SK-N-SH treated with all-trans-retinoic acid at 6 μM for 48 hours (cell line): Measurements from ENCODE around the gene KRTAP4-5.
"Not testable (repeated sequence)": the region's sequence is repeated elsewhere in the genome, so short reads cannot be mapped to it uniquely, and the experiment has no call there.

Source experiments
- ATAC-seq: fragments of 200-7000 bp; cut with Tn5 transposase; 3 replicates; pipeline ENCODE4 v1.9.1; 2020; ENCODE audit warnings: mild to moderate bottlenecking, moderate library complexity
- ARNTL ChIP-seq: fragments of 450-650 bp; formaldehyde crosslinking; IDR thresholded peaks from 2 replicates; pipeline ENCODE4 v1.5.0; 2020; ENCODE audit warnings: low read depth, mild to moderate bottlenecking, moderate library complexity, borderline replicate concordance
- BACH2 ChIP-seq: fragments of 250-450 bp; sonication (Bioruptor Pico); IDR thresholded peaks from 2 replicates; pipeline ENCODE4 v1.9.0; 2021; ENCODE audit warnings: mild to moderate bottlenecking, borderline replicate concordance
- CSDC2 ChIP-seq: fragments of 250-450 bp; sonication (Bioruptor Pico); IDR thresholded peaks from 2 replicates; pipeline ENCODE4 v1.5.0; 2020; ENCODE audit warnings: mild to moderate bottlenecking, moderate library complexity
- ESRRG ChIP-seq: fragments of 250-450 bp; sonication (Bioruptor Pico); IDR thresholded peaks from 2 replicates; pipeline ENCODE4 v1.6.1; 2021; ENCODE audit warnings: mild to moderate bottlenecking
- OSR1 ChIP-seq: fragments of 250-450 bp; sonication (Bioruptor Pico); IDR thresholded peaks from 2 replicates; pipeline ENCODE4 v1.8.0; 2022; ENCODE audit warnings: moderate library complexity, mild to moderate bottlenecking, inconsistent platforms
- RARB ChIP-seq: fragments of 250-450 bp; sonication (Bioruptor Pico); IDR thresholded peaks from 2 replicates; pipeline ENCODE4 v1.8.0; 2021; ENCODE audit warnings: mild to moderate bottlenecking, moderate library complexity
- SNAI2 ChIP-seq: fragments of 250-450 bp; sonication (Bioruptor Pico); IDR thresholded peaks from 2 replicates; pipeline ENCODE4 v1.5.0; 2020; ENCODE audit warnings: mild to moderate bottlenecking, moderate library complexity
- TCF4 ChIP-seq: fragments of 250-450 bp; sonication (Bioruptor Pico); IDR thresholded peaks from 2 replicates; pipeline ENCODE4 v1.8.0; 2021; ENCODE audit warnings: mild to moderate bottlenecking, moderate library complexity, borderline replicate concordance
- TOX ChIP-seq: fragments of 250-450 bp; sonication (Bioruptor Pico); IDR thresholded peaks from 2 replicates; pipeline ENCODE4 v1.8.0; 2021; ENCODE audit warnings: mild to moderate bottlenecking, moderate library complexity, borderline replicate concordance
- ZC3H10 ChIP-seq: fragments of 250-450 bp; sonication (Bioruptor Pico); IDR thresholded peaks from 2 replicates; pipeline ENCODE4 v1.5.1; 2021; ENCODE audit warnings: mild to moderate bottlenecking, moderate library complexity
- ZFP3 ChIP-seq: fragments of 250-450 bp; sonication (Bioruptor Pico); IDR thresholded peaks from 2 replicates; pipeline ENCODE4 v1.5.0; 2020; ENCODE audit warnings: mild to moderate bottlenecking, moderate library complexity
- ZFP30 ChIP-seq: fragments of 450-650 bp; formaldehyde crosslinking; IDR thresholded peaks from 2 replicates; pipeline ENCODE4 v1.5.0; 2022; ENCODE audit warnings: mild to moderate bottlenecking, moderate library complexity
- ZNF565 ChIP-seq: fragments of 450-650 bp; formaldehyde crosslinking; conservative IDR thresholded peaks from 2 replicates; pipeline ENCODE4 v1.5.0; 2020; ENCODE audit warnings: low read depth, mild to moderate bottlenecking, moderate library complexity
- ZNF70 ChIP-seq: fragments of 450-650 bp; formaldehyde crosslinking; IDR thresholded peaks from 2 replicates; pipeline ENCODE4 v1.5.0; 2020; ENCODE audit warnings: mild to moderate bottlenecking, moderate library complexity
- ZNF8 ChIP-seq: fragments of 450-650 bp; formaldehyde crosslinking; IDR thresholded peaks from 2 replicates; pipeline ENCODE4 v1.5.0; 2020; ENCODE audit warnings: mild to moderate bottlenecking, moderate library complexity
- TF ChIP-seq, protein P1 (sequence below): fragments of 250-450 bp; sonication (Bioruptor Pico); IDR thresholded peaks from 2 replicates; pipeline ENCODE4 v1.8.0; 2021; ENCODE audit warnings: low read depth, mild to moderate bottlenecking, moderate library complexity, borderline replicate concordance
- TF ChIP-seq, protein P2 (sequence below): fragments of 250-450 bp; sonication (Bioruptor Pico); IDR thresholded peaks from 2 replicates; pipeline ENCODE4 v1.5.1; 2021; ENCODE audit warnings: mild to moderate bottlenecking, moderate library complexity
- TF ChIP-seq, protein P3 (sequence below): fragments of 250-450 bp; sonication (Bioruptor Pico); IDR thresholded peaks from 2 replicates; pipeline ENCODE4 v1.5.1; 2020; ENCODE audit warnings: low read depth, mild to moderate bottlenecking, moderate library complexity
- TF ChIP-seq, protein P4 (sequence below): fragments of 250-450 bp; sonication (Bioruptor Pico); IDR thresholded peaks from 2 replicates; pipeline ENCODE4 v1.8.0; 2020; ENCODE audit warnings: mild to moderate bottlenecking, moderate library complexity, borderline replicate concordance
- TF ChIP-seq, protein P5 (sequence below): fragments of 250-450 bp; sonication (Bioruptor Pico); IDR thresholded peaks from 2 replicates; pipeline ENCODE4 v1.5.0; 2020; ENCODE audit warnings: mild to moderate bottlenecking, moderate library complexity

KRTAP4-5 gene

DNA sequence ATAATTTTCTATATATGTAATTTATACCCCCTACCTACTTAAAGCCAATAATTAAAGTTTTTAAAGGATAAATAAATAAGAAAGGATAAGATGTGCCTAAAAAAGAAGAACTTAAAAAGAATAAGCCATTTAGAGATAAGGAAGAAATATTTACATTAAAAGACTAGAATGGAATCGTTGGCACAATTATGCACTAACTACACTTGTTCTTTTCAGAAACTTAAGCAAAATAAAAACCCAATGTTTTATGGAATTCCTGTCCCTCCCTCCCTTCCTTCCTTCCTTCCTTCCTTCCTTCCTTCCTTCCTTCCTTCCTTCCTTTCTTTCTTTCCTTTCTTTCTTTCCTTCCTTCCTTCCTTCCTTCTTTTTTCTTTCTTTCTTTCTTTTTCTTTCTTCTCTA, 4.8 kb downstream of the KRTAP4-5 start (continued):
- TF ChIP-seq, protein P1, sequence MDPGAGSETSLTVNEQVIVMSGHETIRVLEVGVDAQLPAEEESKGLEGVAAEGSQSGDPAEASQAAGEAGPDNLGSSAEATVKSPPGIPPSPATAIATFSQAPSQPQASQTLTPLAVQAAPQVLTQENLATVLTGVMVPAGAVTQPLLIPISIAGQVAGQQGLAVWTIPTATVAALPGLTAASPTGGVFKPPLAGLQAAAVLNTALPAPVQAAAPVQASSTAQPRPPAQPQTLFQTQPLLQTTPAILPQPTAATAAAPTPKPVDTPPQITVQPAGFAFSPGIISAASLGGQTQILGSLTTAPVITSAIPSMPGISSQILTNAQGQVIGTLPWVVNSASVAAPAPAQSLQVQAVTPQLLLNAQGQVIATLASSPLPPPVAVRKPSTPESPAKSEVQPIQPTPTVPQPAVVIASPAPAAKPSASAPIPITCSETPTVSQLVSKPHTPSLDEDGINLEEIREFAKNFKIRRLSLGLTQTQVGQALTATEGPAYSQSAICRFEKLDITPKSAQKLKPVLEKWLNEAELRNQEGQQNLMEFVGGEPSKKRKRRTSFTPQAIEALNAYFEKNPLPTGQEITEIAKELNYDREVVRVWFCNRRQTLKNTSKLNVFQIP (CRISPR knock-in tag) = no peak
- TF ChIP-seq CSDC2 (CRISPR knock-in tag) = no peak
- TF ChIP-seq RARB (CRISPR knock-in tag) = no peak
- TF ChIP-seq ESRRG (CRISPR knock-in tag) = no peak

DNA sequence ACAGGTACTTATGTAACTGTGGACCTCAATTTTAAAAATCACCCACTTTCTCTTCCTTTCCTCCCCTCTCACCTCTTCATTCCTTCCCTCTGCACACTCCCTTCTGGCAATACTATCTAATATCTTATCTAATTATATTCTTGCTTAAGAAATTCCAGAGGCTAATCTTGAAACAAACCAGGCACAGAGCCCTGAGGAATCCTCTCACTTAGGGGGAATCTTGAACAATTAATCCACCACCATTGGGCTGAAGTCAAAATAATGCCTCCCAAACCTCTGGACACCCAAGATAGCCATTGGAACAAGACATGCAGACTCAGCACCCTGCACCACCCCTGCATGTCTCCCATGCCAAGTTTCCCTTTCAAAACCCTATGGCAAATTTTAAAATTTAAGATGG, 8.3 kb downstream of the KRTAP4-5 start:
- ATAC-seq = no peak
- TF ChIP-seq, protein P2, sequence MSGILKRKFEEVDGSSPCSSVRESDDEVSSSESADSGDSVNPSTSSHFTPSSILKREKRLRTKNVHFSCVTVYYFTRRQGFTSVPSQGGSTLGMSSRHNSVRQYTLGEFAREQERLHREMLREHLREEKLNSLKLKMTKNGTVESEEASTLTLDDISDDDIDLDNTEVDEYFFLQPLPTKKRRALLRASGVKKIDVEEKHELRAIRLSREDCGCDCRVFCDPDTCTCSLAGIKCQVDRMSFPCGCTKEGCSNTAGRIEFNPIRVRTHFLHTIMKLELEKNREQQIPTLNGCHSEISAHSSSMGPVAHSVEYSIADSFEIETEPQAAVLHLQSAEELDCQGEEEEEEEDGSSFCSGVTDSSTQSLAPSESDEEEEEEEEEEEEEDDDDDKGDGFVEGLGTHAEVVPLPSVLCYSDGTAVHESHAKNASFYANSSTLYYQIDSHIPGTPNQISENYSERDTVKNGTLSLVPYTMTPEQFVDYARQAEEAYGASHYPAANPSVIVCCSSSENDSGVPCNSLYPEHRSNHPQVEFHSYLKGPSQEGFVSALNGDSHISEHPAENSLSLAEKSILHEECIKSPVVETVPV = no peak
- TF ChIP-seq ZC3H10 (CRISPR knock-in tag) (no peak), ESRRG (CRISPR knock-in tag) (no peak), ZNF70 (CRISPR knock-in tag) (no peak), ZNF8 (CRISPR knock-in tag) (no peak), OSR1 (CRISPR knock-in tag) (no peak), BACH2 (CRISPR knock-in tag) (no peak), TCF4 (CRISPR knock-in tag) (no peak), ARNTL (CRISPR knock-in tag) (no peak)
- TF ChIP-seq, protein P3, sequence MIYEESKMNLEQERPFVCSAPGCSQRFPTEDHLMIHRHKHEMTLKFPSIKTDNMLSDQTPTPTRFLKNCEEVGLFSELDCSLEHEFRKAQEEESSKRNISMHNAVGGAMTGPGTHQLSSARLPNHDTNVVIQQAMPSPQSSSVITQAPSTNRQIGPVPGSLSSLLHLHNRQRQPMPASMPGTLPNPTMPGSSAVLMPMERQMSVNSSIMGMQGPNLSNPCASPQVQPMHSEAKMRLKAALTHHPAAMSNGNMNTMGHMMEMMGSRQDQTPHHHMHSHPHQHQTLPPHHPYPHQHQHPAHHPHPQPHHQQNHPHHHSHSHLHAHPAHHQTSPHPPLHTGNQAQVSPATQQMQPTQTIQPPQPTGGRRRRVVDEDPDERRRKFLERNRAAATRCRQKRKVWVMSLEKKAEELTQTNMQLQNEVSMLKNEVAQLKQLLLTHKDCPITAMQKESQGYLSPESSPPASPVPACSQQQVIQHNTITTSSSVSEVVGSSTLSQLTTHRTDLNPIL (CRISPR knock-in tag) = no peak
- TF ChIP-seq, protein P1 (CRISPR knock-in tag) = no peak
- TF ChIP-seq, protein P4, sequence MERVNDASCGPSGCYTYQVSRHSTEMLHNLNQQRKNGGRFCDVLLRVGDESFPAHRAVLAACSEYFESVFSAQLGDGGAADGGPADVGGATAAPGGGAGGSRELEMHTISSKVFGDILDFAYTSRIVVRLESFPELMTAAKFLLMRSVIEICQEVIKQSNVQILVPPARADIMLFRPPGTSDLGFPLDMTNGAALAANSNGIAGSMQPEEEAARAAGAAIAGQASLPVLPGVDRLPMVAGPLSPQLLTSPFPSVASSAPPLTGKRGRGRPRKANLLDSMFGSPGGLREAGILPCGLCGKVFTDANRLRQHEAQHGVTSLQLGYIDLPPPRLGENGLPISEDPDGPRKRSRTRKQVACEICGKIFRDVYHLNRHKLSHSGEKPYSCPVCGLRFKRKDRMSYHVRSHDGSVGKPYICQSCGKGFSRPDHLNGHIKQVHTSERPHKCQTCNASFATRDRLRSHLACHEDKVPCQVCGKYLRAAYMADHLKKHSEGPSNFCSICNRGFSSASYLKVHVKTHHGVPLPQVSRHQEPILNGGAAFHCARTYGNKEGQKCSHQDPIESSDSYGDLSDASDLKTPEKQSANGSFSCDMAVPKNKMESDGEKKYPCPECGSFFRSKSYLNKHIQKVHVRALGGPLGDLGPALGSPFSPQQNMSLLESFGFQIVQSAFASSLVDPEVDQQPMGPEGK = no peak
- TF ChIP-seq, protein P5, sequence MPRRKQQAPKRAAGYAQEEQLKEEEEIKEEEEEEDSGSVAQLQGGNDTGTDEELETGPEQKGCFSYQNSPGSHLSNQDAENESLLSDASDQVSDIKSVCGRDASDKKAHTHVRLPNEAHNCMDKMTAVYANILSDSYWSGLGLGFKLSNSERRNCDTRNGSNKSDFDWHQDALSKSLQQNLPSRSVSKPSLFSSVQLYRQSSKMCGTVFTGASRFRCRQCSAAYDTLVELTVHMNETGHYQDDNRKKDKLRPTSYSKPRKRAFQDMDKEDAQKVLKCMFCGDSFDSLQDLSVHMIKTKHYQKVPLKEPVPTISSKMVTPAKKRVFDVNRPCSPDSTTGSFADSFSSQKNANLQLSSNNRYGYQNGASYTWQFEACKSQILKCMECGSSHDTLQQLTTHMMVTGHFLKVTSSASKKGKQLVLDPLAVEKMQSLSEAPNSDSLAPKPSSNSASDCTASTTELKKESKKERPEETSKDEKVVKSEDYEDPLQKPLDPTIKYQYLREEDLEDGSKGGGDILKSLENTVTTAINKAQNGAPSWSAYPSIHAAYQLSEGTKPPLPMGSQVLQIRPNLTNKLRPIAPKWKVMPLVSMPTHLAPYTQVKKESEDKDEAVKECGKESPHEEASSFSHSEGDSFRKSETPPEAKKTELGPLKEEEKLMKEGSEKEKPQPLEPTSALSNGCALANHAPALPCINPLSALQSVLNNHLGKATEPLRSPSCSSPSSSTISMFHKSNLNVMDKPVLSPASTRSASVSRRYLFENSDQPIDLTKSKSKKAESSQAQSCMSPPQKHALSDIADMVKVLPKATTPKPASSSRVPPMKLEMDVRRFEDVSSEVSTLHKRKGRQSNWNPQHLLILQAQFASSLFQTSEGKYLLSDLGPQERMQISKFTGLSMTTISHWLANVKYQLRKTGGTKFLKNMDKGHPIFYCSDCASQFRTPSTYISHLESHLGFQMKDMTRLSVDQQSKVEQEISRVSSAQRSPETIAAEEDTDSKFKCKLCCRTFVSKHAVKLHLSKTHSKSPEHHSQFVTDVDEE = no peak

DNA sequence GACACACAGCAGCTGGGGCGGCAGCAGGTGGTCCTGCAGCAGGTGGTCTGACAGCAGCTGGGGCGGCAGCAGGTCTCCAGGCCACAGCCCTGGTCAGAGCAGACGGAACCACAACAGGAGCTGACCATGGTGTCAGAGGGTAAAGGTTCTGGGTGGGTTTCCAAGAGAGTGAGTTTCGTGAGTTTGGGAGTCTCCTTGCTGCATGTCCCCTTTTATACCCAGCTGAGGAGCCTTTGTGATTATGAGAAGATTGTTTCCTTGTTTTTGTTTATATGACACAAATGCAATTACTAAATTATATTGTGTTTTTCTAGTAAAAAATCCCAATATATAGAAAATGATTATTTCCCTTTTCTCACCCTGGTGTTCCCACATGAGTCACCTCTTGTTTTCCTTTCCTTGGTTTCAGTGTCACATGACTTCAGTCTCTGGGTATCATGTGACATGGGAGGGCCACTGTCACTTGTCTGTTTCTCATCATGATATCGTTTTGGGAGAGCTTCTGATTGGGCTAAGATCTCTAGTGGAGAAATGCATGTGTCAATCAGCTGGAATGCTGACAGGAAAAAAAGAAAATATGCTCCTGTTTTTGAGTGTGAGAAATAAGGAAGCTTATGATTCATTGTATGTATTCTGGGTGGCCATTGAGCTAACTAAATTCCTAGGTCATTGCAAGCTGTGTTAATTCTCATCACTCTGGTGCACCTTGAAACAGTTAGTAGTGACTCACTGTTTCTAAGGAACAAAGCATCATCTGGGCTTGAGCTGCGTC, 9.1 kb downstream of the KRTAP4-5 start, which contains the start of gene KRTAP4-6:
Gene KRTAP4-6 (minus strand): TSS at position 185 of the 772 bp plus-strand sequence. CDS start 57 bp downstream, at position 128.
- TF ChIP-seq ZNF565 (CRISPR knock-in tag) (no peak), ZC3H10 (CRISPR knock-in tag) (no peak), TCF4 (CRISPR knock-in tag) (no peak), CSDC2 (CRISPR knock-in tag) (no peak), SNAI2 (CRISPR knock-in tag) (no peak), ZFP30 (CRISPR knock-in tag) (no peak), ZFP3 (CRISPR knock-in tag) (no peak), TOX (CRISPR knock-in tag) (no peak), ESRRG (CRISPR knock-in tag) (no peak), ARNTL (CRISPR knock-in tag) (no peak)
- TF ChIP-seq, protein P2 = no peak
- TF ChIP-seq, all 23 proteins: peak for 0
- ATAC-seq = no peak

DNA sequence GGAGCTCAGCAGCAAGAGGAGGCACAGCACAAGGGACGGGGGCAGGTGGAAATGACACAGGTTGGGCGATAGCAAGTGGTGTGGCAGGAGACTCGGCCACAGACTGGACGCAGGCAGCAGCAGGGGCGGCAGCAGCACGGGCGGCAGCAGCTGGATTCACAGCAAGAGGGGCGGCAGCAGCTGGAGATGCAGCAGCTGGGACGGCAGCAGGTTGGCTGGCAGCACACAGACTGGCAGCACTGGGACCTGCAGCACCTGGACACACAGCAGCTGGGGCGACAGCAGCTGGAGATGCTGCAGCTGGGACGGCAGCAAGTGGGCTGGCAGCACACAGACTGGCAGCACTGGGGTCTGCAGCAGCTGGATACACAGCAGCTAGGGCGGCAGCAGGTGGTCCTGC, 9.8 kb downstream of the KRTAP4-5 start:
- not testable (repeated sequence) for ATAC-seq
